Measurements from ENCODE around the gene GNE.
A peak's percentile ranks its signal among the peaks of the same experiment; 100 is the strongest.

DNA sequence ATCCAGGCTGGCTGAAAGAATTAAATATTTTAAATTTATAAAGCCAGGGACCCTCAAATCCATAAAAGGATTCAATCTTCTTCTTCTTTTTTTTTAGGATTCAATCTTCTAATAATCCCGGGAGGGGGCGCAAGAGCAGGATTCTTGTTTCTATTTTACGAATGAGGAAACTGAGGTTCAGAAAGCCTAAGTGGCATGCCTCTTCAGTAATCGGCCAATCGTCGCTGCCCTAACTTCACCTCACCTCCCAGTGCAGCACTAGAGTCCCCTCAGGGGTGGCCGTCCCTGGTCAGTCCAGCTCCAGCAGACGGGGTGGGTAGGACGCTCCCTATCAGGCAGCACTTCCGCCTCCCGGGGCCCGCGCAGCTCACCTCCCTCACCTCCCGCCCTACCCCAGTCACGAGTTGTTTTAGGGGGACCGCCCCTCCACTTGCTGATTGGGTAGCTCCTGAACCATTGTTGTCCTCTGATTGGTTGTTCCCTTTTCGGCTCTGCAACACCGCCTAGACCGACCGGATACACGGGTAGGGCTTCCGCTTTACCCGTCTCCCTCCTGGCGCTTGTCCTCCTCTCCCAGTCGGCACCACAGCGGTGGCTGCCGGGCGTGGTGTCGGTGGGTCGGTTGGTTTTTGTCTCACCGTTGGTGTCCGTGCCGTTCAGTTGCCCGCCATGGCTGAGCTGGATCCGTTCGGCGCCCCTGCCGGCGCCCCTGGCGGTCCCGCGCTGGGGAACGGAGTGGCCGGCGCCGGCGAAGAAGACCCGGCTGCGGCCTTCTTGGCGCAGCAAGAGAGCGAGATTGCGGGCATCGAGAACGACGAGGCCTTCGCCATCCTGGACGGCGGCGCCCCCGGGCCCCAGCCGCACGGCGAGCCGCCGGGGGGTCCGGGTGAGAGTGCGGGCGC, 67.6 kb downstream of the GNE start, which contains the start of gene CLTA:
- TF ChIP-seq, protein P1, sequence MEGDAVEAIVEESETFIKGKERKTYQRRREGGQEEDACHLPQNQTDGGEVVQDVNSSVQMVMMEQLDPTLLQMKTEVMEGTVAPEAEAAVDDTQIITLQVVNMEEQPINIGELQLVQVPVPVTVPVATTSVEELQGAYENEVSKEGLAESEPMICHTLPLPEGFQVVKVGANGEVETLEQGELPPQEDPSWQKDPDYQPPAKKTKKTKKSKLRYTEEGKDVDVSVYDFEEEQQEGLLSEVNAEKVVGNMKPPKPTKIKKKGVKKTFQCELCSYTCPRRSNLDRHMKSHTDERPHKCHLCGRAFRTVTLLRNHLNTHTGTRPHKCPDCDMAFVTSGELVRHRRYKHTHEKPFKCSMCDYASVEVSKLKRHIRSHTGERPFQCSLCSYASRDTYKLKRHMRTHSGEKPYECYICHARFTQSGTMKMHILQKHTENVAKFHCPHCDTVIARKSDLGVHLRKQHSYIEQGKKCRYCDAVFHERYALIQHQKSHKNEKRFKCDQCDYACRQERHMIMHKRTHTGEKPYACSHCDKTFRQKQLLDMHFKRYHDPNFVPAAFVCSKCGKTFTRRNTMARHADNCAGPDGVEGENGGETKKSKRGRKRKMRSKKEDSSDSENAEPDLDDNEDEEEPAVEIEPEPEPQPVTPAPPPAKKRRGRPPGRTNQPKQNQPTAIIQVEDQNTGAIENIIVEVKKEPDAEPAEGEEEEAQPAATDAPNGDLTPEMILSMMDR (IDR thresholded peaks at IDR 0.05) = peak; percentile 26 to 60 (median 58)
- peak in 3 of 4 donors; percentile 82 to 92 (median 92) for TF ChIP-seq POLR2A (IDR thresholded peaks at IDR 0.05)

Data from esophagus squamous epithelium (tissue), 4 donors.